Loucy (cell line): ENCODE measurements around the gene ADIPOR2.

Experiments used
- CTCF ChIP-seq: fragments of 200-600 bp; sonication (generic); conservative IDR thresholded peaks from 2 replicates; pipeline ENCODE4 v1.5.1; 2014; ENCODE audit warnings: mild to moderate bottlenecking, antibody characterized with exemption, low read length
- EZH2phosphoT487 ChIP-seq: fragments of 200-600 bp; IDR thresholded peaks from 2 replicates; pipeline ENCODE4 v1.6.1; 2018; ENCODE audit warnings: antibody characterized with exemption, mild to moderate bottlenecking, moderate library complexity, borderline replicate concordance

DNA sequence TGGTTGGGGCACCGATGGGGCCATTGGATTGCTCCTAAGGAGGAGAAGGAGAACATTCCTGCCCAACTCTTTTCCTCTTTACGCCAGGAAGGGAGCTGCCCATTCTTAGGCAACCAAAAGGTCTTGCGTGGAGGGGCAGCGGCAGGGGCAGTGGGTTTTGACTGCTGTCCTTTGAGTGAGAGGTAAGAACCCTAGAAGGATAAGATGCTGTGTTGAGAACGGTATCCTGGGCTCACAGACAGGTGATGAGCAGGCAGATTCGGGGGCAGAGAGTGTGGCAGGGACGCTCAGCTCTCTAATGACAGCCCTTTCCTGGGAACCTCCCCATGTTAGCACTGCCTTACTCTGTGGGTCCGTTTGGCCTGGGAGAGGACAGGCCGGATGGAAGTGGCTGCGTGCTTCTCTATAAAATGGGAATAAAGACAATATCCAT is 142.7 kb downstream of the ADIPOR2 start:
- no peak for TF ChIP-seq CTCF
- TF ChIP-seq EZH2phosphoT487: no peak
